ENCODE results near the gene FOXRED2.

FOXRED2 gene

GRCh38 chr22:36447632-36448031 is 59.2 kb downstream of the FOXRED2 start:
- no peak for DNase-seq

GRCh38 chr22:36445158-36445668 is 61.6 kb downstream of the FOXRED2 start:
- no peak for DNase-seq

- DNase-seq = no peak
Observed at GRCh38 chr22:36443198-36443770, 63.6 kb downstream of the FOXRED2 start.

- DNase-seq = no peak
Observed at GRCh38 chr22:36442506-36443197, 64.2 kb downstream of the FOXRED2 start.

GRCh38 chr22:36440429-36441002 is 66.3 kb downstream of the FOXRED2 start:
- no peak for DNase-seq

DNA sequence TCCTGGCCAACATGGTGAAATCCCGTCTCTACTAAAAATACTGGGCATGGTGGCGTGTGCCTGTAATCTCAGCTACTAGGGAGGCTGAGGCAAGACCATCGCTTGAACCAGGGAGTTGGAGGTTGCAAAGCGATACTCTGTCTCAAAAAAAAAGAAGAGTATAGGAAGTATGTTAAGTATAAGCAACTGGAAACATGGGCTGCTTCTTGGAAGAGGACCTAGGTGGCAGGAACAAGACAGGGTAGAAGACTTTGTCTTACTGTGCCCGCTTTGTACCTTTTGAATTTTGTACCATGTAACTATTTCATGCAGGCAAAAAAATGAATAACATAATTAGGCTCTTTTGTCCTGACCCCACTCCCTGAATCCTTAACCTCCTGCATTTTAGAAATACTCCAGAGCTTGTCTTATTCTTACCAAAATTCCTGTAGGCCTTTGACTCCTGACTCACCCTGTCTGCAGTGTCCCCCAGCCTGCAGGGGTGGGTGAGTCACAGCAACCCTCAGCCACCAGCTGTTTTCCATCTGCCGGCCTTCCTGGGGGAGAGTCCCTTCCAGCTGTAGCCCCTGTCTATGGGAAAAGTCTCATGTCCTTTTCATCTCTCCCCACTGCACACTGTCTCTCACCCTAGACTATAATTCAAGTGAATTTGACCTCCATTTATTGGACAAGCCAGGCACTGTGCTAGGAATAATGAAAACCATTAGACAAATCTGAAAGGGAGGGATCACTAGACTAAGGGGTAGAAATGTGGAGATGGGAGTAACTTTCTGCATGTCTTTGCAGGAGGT is 67.2 kb downstream of the FOXRED2 start:
- DNase-seq = no peak

Measured in T-helper 1 cell (primary cell).